ENCODE measurements around the gene OR5T3.
"Not testable (repeated sequence)": the region's sequence is repeated elsewhere in the genome, so short reads cannot be mapped to it uniquely, and the experiment has no call there.

Gene OR5T3

DNA sequence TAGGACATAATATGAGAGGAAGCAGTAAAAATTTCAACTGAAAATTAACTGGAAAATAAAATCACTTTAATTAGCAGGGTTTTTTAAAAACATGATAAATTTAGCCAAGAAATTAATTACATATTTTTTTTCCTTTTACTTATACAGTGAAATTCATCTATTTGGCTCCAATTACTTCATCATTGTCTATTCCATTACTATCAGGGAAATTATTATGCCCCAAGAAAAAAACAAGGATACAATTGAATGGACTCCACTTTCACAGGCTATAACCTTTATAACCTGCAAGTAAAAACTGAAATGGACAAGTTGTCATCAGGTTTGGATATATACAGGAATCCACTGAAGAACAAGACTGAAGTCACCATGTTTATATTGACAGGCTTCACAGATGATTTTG, at the start of gene OR5T3:
OR5T3 (plus strand) TSS at position 301 of the 400 bp plus-strand sequence; CDS start at position 301, 0 bp downstream.
- no peak for DNase-seq (ENCODE audit: low spot score)

DNA sequence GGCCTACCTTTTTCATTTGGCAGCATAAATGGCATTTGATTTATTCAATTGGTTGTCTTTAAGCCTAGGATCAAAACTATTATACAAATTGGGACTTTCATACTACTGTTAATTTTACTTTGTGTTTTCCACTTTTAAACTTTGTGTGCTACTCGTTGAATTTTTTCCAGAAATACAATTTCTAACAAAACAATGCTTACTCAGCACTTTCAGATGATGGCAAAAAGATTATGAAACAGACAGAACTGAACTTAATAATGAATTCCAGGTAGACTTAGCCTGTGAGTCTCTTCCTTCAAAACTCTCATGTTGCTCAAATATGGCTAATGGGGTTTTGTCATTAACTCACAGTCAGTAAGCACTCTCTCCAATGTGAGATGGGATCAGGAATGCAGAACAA, 44.3 kb upstream of the OR5T3 start:
- DNase-seq (ENCODE audit: low spot score), result no peak

DNA sequence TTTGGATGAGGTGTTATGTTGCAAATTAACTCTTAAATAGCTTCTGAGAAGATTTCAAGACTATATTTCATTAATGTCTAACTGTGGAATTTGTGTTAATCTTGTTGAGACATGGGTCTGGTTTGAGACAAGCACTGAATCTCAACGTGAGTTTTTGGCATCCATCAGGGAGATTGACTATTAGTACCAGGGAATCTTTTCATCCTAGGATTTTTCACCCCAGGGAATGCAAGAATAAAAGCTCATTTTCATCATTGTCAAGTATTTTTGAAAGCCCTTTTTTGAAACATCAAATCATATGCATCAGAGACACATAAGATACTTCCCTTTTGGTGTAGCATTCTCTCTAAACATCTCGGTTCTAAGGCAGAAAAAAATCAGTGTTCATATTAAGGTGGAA, 37.5 kb upstream of the OR5T3 start:
- DNase-seq (ENCODE audit: low spot score), result no peak

DNA sequence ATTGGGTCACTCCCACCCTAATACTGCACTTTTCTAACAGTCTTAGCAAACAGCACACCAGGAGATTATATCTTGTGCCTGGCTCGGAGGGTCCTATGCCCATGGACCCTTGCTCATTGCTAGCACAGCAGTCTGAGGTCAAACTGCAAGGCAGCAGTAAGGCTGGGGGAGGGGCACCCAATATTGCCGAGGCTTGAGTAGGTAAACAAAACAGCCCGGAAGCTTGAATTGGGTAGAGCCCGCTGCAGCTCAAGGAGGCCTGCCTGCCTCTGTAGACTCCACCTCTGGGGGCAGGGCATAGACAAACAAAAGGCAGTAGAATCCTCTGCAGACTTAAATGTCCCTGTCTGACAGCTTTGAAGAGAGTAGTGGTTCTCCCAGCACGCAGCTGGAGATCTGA, 32.3 kb upstream of the OR5T3 start:
- DNase-seq (ENCODE audit: low spot score), result not testable (repeated sequence)

DNA sequence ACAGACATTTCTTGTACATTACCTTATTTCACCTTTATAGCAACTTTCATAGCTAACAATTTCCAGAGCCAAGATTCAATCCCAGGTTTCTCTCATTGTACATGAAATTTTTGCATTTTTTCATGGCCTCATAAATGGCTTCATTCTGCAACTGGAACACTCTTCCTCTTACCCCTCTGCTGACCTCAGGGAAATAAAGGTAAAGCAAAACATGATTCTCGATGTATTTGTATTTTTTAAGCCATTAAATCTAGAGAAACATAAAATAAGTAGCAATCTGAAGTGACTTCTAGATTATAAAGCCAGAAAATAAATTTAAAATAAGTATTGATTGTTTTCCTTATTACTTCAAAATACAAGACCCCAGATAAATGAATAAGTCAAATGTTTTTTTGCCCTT, 17.9 kb upstream of the OR5T3 start, which contains the start of gene OR5T2:
OR5T2 (minus strand) TSS at position 101 of the 400 bp plus-strand sequence. CDS start 1,193 bp downstream, outside the sequence.
- DNase-seq (ENCODE audit: low spot score), result no peak

DNA sequence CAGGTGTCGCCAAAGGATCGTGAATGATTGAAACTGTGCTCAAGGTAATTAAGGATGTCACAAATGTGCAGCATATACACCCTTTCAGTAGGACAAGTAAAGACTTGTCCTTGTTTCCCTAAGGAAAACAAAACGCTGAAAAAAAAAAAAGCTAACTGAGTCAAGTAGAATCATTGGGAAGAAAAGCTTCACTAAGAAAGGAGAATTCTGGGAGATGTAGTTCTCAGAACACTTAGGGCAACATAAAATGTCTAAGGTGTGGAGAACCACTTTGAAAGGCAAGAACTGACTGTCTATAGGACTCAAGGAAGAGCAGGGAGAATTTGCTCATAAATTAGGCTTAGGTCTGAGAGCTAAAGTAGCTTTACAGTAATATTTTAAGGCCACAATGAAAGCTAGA, 19.0 kb downstream of the OR5T3 start:
- DNase-seq (ENCODE audit: low spot score), result no peak

DNA sequence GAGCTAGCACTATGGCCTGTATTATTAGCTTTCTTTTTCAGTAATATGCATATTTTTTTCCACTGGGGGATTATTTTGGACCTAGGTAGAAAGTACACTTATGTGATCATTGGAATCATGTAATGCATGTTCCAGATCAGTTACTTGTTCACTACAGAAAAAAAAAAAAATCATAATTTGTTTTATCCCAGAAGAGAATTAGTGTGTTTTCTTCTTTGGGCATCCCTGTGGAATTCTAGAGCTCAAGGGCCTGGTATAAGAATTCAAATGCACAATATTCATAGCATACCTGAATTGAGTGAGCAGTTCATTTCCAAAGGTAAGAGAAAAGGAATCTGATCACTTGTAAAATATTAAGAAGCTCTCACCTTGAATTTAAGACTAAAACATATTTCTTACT, 21.8 kb downstream of the OR5T3 start, which contains the start of gene OR5T1:
OR5T1 (plus strand) TSS at position 301 of the 400 bp plus-strand sequence. CDS start 1,485 bp downstream, outside the sequence.
- no peak for DNase-seq (ENCODE audit: low spot score)

DNA sequence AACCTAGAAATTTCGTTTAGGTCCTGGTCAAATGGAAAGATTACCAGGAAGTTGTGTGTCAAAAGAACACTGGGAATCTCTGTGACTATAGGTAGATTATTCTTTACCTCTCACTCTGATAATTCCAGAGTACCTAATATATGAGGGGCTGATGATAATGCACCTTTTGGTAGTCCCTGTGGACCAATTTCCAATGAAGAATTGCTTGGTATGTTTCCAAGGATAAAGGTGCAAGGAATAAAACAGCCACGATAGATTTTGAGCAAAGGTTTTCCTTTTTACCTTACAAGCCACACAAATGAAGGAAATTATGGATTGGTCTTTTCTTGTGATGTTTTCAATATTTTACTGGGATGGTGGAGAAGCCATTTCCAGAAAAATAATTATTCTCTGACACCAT, 40.1 kb downstream of the OR5T3 start, which contains the start of gene OR8H1:
OR8H1 (minus strand) TSS at position 101 of the 400 bp plus-strand sequence. CDS start 1,192 bp downstream, outside the sequence.
- no peak for DNase-seq (ENCODE audit: low spot score)

DNA sequence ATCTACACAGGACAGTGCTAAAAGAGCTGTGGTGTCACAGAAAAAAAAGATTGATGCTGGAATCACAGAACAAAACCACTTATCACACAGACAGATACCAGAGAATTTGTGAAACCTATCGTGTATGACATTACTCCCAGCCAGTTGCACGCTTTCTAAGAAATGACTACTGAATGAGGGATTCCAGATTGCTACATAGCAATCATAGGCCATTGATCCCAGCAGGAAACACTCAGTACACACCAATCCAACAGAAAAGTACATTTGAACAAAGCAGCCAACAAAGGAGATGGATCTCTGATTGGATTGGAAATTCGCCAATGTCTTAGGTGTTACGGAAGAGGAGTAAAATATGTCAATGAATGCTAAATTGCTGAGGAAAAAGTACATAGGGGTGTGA, 44.8 kb downstream of the OR5T3 start:
- no peak for DNase-seq (ENCODE audit: low spot score)
